HG03066 (cell line): ENCODE measurements around the gene ZDHHC4.

ENCODE experiments used
- ATAC-seq: cut with Tn5 transposase; IDR thresholded peaks from one replicate; pipeline ENCODE4 v1.9.1; 2021; ENCODE audit warnings: low read depth; ENCODE audit not compliant: unreplicated experiment

ZDHHC4 gene

DNA sequence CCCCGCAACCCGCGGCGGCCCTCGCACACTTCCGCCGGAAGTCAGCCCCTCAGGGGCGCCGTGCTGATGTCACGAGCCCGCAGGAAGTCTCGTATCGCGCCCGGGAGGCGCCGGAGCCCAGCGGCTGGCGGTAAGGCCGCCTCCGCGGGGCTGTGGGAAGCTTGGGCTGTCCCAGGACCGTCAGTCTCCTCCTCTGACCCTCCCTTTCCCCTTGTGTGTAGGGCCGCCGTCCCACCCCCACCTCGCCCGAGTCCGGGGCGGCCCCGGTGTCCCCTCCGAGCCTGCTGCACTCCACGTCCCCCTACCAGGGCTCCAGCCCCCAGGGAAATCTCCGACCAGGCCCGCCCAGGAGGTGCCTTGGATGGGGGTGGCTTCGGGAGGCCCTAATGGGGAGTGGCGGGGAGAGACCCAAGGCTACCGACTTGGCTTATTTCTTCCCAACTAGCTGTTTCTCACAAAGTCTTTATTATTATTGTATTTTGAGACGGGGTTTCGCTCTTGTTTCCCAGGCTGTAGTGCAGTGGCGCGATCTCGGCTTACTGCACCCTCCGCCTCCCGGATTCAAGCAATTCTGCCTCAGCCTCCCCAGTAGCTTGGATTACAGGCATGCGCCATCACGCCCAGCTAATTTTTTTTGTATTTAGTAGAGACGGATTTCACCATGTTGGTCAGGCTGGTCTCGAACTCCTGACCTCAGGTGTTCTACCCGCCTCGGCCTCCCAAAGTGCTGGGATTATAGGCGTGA is at the start of gene ZDHHC4:
Gene ZDHHC4 (plus strand): TSS at position 86 of the 745 bp plus-strand sequence. CDS start 3,108 bp downstream, outside the sequence.
- ATAC-seq = peak; percentile 97

- no peak for ATAC-seq
Measured at GRCh38 chr7:6528401-6529130, 48.7 kb upstream of the ZDHHC4 start.

GRCh38 chr7:6529643-6530042 is 47.6 kb upstream of the ZDHHC4 start:
- no peak for ATAC-seq

DNA sequence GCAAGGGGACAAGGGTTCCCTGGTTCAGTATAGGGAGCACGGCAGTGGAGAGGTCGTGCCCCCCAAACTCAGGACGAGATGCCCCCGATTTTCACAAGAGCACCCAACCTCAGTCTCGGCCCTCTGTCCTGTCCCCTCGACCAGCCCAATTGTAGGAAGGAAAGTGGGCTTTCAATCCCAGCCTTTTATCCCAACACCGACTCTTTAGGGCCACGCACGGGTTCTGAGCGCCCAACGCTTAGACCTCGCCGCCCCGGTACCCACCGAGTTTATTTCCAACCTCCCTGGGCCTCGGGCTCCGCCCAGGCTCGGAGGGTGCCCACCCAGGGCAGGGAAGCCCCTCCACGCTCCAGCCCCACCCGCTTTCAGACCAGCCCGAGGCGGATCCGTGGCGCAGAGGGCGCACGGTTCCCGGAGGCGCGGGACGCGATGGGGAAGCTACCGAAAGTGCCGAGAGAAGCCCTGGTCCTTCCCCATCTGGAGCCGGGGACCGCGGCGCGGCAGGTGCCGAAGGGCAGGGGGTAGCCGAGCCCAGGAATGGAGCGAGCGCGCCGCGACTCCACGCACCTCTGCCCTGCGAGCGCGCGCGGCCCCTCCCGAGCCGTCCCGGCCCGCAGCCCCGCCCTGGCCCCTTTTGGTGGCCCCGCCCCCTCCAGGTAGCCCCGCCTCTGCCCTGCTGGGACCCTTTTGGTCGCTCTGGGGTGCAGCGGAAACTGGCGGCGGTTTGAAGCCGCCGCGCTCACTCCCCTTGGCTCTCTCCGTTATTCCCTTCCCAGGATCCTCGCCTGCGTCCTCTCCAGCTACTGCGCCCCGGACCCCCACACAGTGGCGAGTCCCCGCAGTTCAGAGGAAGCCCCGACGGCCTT is 46.4 kb upstream of the ZDHHC4 start:
- ATAC-seq = no peak

GRCh38 chr7:6531492-6532279 is 45.6 kb upstream of the ZDHHC4 start:
- no peak for ATAC-seq

GRCh38 chr7:6532516-6532915 is 44.7 kb upstream of the ZDHHC4 start:
- ATAC-seq = no peak

- ATAC-seq = no peak
Measured at GRCh38 chr7:6533893-6534495, 43.3 kb upstream of the ZDHHC4 start.

GRCh38 chr7:6536262-6537260 is 40.7 kb upstream of the ZDHHC4 start:
- ATAC-seq = no peak

DNA sequence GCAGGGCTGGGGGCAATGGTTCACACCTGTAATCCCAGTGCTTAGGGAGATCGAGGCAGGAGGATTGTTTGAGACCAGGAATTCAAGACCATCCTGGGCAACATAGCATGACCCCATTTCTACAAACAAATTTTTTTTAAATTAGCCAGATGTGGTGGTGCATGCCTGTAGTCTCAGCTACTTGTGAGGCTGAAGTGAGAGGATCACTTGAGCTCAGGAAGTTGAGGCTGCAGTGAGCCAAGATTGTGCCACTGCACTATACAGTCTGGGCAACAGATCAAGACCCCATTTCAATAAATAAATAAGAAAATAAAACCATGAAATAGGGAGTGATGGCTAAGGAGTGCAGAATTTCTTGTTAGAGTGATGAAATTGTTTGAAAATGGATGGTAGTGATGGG is 34.9 kb upstream of the ZDHHC4 start:
- no peak for ATAC-seq

DNA sequence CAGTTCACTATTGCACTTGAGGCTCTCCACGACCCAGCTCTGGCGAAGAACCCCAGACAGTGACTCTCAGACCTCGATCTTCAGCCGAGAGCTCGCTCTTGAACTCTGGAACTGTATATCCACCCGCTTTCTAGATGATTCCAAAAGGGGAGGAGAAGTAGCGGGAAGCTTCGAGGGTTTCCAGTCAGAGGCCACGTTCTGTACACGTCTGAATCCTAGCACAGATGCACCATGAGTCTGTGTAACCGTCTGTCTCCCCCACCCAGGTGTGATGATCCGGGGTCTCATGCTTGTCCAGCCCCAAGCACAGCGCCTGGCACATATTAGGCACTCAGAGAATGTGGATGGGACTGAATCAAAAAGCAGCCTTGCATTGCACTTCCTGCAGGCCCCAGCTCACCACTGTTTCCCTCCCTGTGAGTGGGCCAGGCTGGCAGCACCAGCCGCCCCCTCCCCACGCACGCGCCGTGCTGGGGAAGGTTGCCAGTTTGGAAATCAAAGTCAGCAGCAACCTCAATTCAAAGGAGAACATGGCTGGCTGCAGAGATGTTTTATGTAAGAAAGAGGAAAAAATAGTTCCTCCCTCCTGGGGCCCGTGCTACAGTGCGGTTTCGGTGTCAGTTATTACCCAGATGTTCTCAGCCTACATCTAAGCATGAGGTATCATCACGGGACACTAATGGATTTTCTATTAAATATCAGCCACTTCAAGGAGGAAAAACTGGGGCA is 31.7 kb upstream of the ZDHHC4 start:
- no peak for ATAC-seq

DNA sequence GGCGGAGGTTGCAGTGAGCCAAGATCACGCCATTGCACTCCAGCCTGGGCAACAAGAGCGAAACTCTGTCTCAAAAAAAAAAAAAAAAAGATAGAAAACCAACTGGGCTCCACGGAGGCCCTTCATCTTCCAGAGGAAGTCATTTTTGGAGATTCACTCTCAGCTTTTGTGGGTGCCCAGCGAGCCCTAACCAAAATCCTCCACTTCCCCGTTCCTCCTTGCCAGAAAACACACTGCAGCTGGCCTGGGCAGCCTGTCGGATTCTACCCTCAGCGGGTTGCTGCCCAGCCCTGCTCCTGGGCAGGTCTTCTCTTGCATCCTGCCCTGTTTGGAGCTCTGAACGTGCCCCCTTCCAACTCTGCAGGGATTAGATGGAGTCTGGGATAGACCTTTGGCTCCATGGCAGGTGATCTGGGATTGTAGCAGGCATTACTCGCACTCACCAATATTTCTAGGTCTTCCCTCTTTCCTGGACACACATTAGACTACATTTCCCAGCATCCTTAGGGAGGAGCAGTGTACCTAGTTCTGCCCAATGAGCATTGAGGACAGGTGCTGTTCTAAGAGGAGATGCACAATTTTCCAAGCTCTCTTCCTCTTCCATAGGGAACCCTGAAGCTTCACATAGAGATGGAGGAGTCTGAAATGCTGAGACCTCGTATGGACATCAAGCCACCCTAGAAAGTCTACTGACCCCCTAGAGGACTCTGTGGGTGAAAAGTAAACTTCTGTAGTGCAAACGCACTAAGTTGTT is 30.6 kb upstream of the ZDHHC4 start:
- no peak for ATAC-seq

DNA sequence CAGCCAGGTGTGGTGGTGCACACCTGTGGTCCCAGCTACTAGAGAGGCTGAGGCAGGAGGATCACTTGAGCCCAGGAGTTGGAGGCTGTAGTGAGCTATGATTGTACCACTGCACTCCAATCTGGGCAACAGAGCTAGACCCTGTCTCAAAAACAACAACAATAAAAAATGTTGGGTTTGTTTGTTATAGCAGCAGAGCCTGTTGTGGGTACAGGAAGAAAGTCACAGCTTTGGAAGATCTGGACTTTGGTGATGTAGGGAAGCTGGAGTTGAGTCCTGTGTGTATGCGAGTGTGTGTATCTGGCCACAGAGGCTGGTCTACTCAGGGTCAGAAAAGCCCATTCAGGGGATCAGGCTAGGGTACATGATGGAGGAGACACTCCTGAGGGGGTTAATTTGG is 29.9 kb upstream of the ZDHHC4 start:
- no peak for ATAC-seq

DNA sequence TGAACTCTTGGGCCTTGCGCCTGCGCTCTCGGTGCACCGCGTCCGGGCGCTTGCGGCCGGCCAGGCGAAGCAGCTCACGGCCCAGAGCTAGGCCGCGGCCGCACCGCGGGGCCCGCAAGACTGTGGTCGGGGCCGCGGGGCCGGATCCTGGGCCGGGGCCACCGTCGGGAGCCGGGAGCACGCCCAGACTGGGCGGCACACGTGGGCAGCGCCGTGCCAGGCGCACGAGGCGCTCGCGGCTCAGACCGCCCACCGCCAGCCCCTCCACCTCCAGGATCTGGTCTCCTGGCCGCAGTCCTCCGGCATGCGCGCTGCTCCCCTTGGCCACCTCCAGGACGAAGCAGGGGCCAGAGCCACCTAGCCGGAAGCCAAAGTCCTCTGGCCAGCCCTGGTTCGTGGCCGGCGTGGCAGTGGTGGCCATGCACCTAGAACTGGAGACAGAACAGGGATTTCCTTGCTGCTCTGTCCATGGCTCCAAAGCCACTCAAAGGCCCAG is 26.2 kb upstream of the ZDHHC4 start, which contains the start of gene GRID2IP:
Gene GRID2IP (minus strand): TSS at position 446 of the 496 bp plus-strand sequence. CDS start 25 bp downstream, at position 421.
- ATAC-seq = no peak

DNA sequence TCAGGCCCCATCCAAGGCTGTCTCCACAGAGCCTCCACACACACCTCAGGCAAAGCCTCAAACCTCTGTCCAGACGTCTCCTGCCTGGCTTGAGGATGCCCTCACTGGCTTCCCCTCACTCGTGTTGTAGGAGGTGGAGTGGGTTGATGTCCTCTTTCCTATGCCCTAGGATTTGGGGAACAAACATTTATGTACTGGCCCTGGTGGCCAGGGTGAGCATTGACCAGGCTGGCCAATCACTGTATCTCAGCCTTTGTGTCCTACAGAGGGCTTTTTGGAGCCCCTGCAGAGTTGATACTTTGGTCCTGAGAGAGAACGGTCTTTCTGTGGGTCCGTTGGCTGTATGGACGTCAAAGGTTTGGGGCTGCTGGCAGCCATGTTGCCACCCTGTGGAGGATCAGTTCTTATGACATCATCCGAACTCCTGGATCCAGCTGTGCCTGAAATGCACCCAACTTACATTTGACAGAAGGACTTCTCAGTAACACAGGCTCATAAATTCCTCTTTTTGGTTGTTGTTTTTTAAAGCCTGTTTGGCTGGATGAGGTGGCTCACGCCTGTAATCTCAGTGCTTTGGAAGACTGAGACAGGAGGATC is 23.7 kb upstream of the ZDHHC4 start:
- ATAC-seq = no peak

GRCh38 chr7:6554848-6555247 is 22.4 kb upstream of the ZDHHC4 start:
- no peak for ATAC-seq

DNA sequence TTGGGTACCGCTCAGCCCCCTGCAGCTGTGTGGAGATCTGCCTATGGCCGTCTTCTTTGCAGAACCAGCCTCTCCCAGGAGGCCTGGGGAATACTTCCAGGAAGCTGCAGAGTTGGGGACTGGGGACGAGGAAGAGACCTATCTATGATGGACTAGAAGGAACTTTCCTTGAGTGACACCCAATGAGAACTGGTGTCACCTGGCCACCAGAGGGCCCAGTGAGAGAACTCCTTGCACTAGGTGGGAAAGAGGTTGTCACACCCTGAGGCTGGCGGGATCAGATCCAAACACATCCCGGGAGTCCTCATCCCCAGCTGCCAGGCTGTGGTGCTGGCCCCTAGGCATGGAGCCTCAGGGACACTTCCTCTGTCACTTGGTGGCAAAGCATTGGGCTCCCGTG is 21.1 kb upstream of the ZDHHC4 start:
- ATAC-seq = no peak

GRCh38 chr7:6558837-6559236 is 18.4 kb upstream of the ZDHHC4 start:
- ATAC-seq = no peak
